HG02588 (cell line): Measurements from ENCODE around the gene CCDC51.

Experiments used
- ATAC-seq: cut with Tn5 transposase; IDR thresholded peaks from one replicate; pipeline ENCODE4 v1.9.1; 2021; ENCODE audit warnings: mild to moderate bottlenecking, moderate library complexity; ENCODE audit not compliant: unreplicated experiment

CCDC51 gene

DNA sequence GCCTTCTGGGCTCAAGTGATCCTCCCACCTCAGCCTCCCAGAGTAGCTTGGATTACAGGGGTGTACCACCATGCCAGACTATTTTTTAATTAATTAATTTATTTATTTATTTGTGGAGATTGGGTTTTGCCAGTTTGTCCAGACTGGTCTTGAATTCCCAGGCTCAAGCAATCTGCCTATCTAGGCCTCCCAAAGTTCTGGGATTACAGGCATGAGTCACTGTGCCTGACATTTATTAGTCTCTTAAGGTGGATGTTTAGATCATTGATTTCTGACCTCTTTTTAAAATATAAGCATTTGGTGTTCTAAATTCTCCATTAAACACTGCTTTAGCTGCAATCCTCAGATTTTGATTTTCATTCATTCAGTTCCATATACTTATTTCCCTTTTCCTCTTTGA is 52.3 kb downstream of the CCDC51 start:
- no peak for ATAC-seq
